HepG2 (cell line): ENCODE results near the gene DHX16. TPM values are rescaled to one million over a fixed set of nuclear protein-coding genes. Genes with fewer than 3 reads are reported as not detected.

ENCODE experiments used
- AHR ChIP-seq: IDR thresholded peaks from 2 replicates; pipeline ENCODE4 v1.6.1; 2018; ENCODE audit warnings: missing genetic modification reagents, missing compliant biosample characterization
- ARID2 ChIP-seq: sonication (generic); formaldehyde crosslinking; IDR thresholded peaks from 2 replicates; pipeline ENCODE4 v1.8.1; 2022; ENCODE audit warnings: mild to moderate bottlenecking, missing genetic modification reagents, borderline replicate concordance
- BRCA1 ChIP-seq: sonication (generic); formaldehyde crosslinking; IDR thresholded peaks from 2 replicates; pipeline ENCODE4 v1.4.0; 2020; ENCODE audit warnings: missing genetic modification reagents
- CENPT ChIP-seq: sonication (generic); formaldehyde crosslinking; IDR thresholded peaks from 2 replicates; pipeline ENCODE4 v1.8.0; 2022; ENCODE audit warnings: low read depth, mild to moderate bottlenecking, moderate library complexity, missing genetic modification reagents
- CREM ChIP-seq, 2 experiments: sonication (generic) in 1 of 2; formaldehyde crosslinking in 1 of 2; IDR thresholded peaks; 2 replicates each; pipeline versions ENCODE4 v1.4.0 to v1.6.1; 2016 to 2020; ENCODE audit warnings: antibody characterized with exemption in 1 of 2, mild to moderate bottlenecking in 1 of 2, missing genetic modification reagents in 1 of 2
- DR1 ChIP-seq: sonication (generic); formaldehyde crosslinking; IDR thresholded peaks from 2 replicates; pipeline ENCODE4 v1.8.0; 2021; ENCODE audit warnings: mild to moderate bottlenecking, missing genetic modification reagents, inconsistent platforms
- DZIP1 ChIP-seq: sonication (generic); formaldehyde crosslinking; IDR thresholded peaks from 2 replicates; pipeline ENCODE4 v1.5.0; 2020; ENCODE audit warnings: mild to moderate bottlenecking, missing genetic modification reagents
- GZF1 ChIP-seq: sonication (generic); formaldehyde crosslinking; IDR thresholded peaks from 2 replicates; pipeline ENCODE4 v1.5.1; 2020; ENCODE audit warnings: mild to moderate bottlenecking, missing genetic modification reagents
- MTF1 ChIP-seq: sonication (generic); formaldehyde crosslinking; IDR thresholded peaks from 2 replicates; pipeline ENCODE4 v1.5.0; 2020; ENCODE audit warnings: missing genetic modification reagents
- NCOA5 ChIP-seq: sonication (generic); formaldehyde crosslinking; IDR thresholded peaks from 2 replicates; pipeline ENCODE4 v1.4.0; 2020; ENCODE audit warnings: missing genetic modification reagents
- NONO ChIP-seq, 2 experiments: fragments of 450-650 bp in 1 of 2; sonication (generic) in 1 of 2; formaldehyde crosslinking in 1 of 2; IDR thresholded peaks in 1 of 2; conservative IDR thresholded peaks in 1 of 2; 2 replicates each; pipeline versions ENCODE4 v1.6.1 to v1.8.0; 2017 to 2022; ENCODE audit warnings: mild to moderate bottlenecking in 1 of 2, missing genetic modification reagents in 1 of 2, moderate library complexity in 1 of 2
- NR2C2 ChIP-seq: sonication (generic); formaldehyde crosslinking; IDR thresholded peaks from 2 replicates; pipeline ENCODE4 v1.4.0; 2020; ENCODE audit warnings: missing genetic modification reagents, mild to moderate bottlenecking, moderate library complexity, borderline replicate concordance
- NR2F1 ChIP-seq, 2 experiments: fragments of 450-650 bp in 1 of 2; formaldehyde crosslinking in 1 of 2; IDR thresholded peaks; 2 replicates each; pipeline versions ENCODE4 v1.5.0 to v1.6.1; 2016 to 2020; ENCODE audit warnings: mild to moderate bottlenecking in 1 of 2, missing compliant biosample characterization in 1 of 2, missing genetic modification reagents in 1 of 2, moderate library complexity in 1 of 2
- SNRNP70 ChIP-seq: fragments of 200-400 bp; formaldehyde crosslinking; IDR thresholded peaks from 2 replicates; pipeline ENCODE4 v1.6.1; 2017; ENCODE audit warnings: mild to moderate bottlenecking, low read depth, low read length, moderate library complexity
- SP140L ChIP-seq: sonication (generic); formaldehyde crosslinking; IDR thresholded peaks from 2 replicates; pipeline ENCODE4 v1.4.0; 2020; ENCODE audit warnings: missing genetic modification reagents, borderline replicate concordance
- TCF7L2 ChIP-seq: IDR thresholded peaks from 2 replicates; pipeline ENCODE4 v1.6.1; 2011; ENCODE audit warnings: mild to moderate bottlenecking, low read depth, low read length, moderate library complexity
- ZBTB38 ChIP-seq: sonication (generic); formaldehyde crosslinking; IDR thresholded peaks from 2 replicates; pipeline ENCODE4 v1.5.1; 2020; ENCODE audit warnings: mild to moderate bottlenecking, missing genetic modification reagents
- ZBTB39 ChIP-seq: sonication (generic); formaldehyde crosslinking; IDR thresholded peaks from 2 replicates; pipeline ENCODE4 v1.5.0; 2020; ENCODE audit warnings: missing genetic modification reagents
- ZNF383 ChIP-seq: sonication (generic); formaldehyde crosslinking; IDR thresholded peaks from 2 replicates; pipeline ENCODE4 v1.4.0; 2020; ENCODE audit warnings: missing genetic modification reagents, mild to moderate bottlenecking, borderline replicate concordance
- ZNF616 ChIP-seq: sonication (generic); formaldehyde crosslinking; IDR thresholded peaks from 2 replicates; pipeline ENCODE4 v1.5.0; 2020; ENCODE audit warnings: low read depth, mild to moderate bottlenecking, missing genetic modification reagents
- ZNF670 ChIP-seq: sonication (generic); formaldehyde crosslinking; IDR thresholded peaks from 2 replicates; pipeline ENCODE4 v1.8.0; 2022; ENCODE audit warnings: mild to moderate bottlenecking, missing genetic modification reagents, borderline replicate concordance
- ZNF761 ChIP-seq: sonication (generic); formaldehyde crosslinking; conservative IDR thresholded peaks from 2 replicates; pipeline ENCODE4 v1.4.0; 2020; ENCODE audit warnings: mild to moderate bottlenecking, missing genetic modification reagents
- ZNF850 ChIP-seq: sonication (generic); formaldehyde crosslinking; conservative IDR thresholded peaks from 2 replicates; pipeline ENCODE4 v1.9.0; 2021; ENCODE audit warnings: mild to moderate bottlenecking, missing genetic modification reagents
- ZSCAN9 ChIP-seq: IDR thresholded peaks from 2 replicates; pipeline ENCODE4 v1.6.1; 2016; ENCODE audit warnings: borderline replicate concordance
- polyA plus RNA-seq, 8 experiments: library from polyadenylated mRNA; depleted of rRNA in 3 of 8; stranded (reverse) in 7 of 8; unstranded in 1 of 8; fragments of >200 nt; fragmentation: Illumina TruSeq in 4 of 8; extraction: Trizol in 4 of 8; gene quantifications; 2 replicates each; pipeline versions ENCODE4 v1.2.1 to v1.2.3, GENCODE V29; 2011 to 2016; ENCODE audit warnings: low read depth in 4 of 8, missing spikeins in 1 of 8, mixed read lengths in 1 of 8; ENCODE audit not compliant: insufficient read depth in 1 of 8
- total RNA-seq, 5 experiments: library from RNA; depleted of rRNA; stranded (reverse); fragments of >200 nt; fragmentation: Illumina TruSeq; extraction: Trizol; gene quantifications; 2 replicates each; pipeline ENCODE4 v1.2.3, GENCODE V29; 2016; ENCODE audit warnings: low read depth in 1 of 5

The DHX16 gene
- total and polyA plus RNA-seq, 2 of the 13 experiments (the other 11 are each of a cell fraction or from before 2014, with no cell fraction given) = 57.0 to 58.5 TPM

- TF ChIP-seq NR2C2 (CRISPR knock-in tag) = peak; percentile 99
- TF ChIP-seq TCF7L2 = no peak
- peak; percentile 73; the same call in 1 of the 2 replicates for TF ChIP-seq ZNF616 (CRISPR knock-in tag)
- peak; percentile 95 for TF ChIP-seq CREM (IDR thresholded peaks at IDR 0.05)
- TF ChIP-seq CREM (CRISPR knock-in tag; IDR thresholded peaks at IDR 0.05) = no peak
- no peak for TF ChIP-seq MTF1
- no peak for TF ChIP-seq NCOA5 (CRISPR knock-in tag)
- peak; percentile 47; the same call in 1 of the 2 replicates for TF ChIP-seq ZNF761
- TF ChIP-seq ZNF850 = 0 out of 2 replicates have a peak, but pooled peaks have one; percentile 65
- peak; percentile 32; the same call in 1 of the 2 replicates for TF ChIP-seq BRCA1 (CRISPR knock-in tag)
- TF ChIP-seq DZIP1 (CRISPR knock-in tag) = 0 out of 2 replicates have a peak, but pooled peaks have one; percentile 28
- TF ChIP-seq NR2F1 (CRISPR knock-in tag; IDR thresholded peaks at IDR 0.05) = peak; percentile 83 to 94; a peak in 3 of 4 replicates
- no peak; the same call in 1 of the 2 replicates for TF ChIP-seq GZF1 (CRISPR knock-in tag)
- TF ChIP-seq CENPT = no peak; the same call in none of the 2 replicates
- TF ChIP-seq ZBTB38 = peak; percentile 90; the same call in 1 of the 2 replicates
- no peak for TF ChIP-seq AHR (CRISPR knock-in tag)
- peak; percentile 86; the same call in 1 of the 2 replicates for TF ChIP-seq ZBTB39
- peak; percentile 40; the same call in 1 of the 2 replicates for TF ChIP-seq DR1
- TF ChIP-seq SNRNP70 = no peak
- no peak for TF ChIP-seq ZNF383 (CRISPR knock-in tag)
- TF ChIP-seq NONO (IDR thresholded peaks at IDR 0.05) = no peak
- TF ChIP-seq NONO (CRISPR knock-in tag; conservative IDR thresholded peaks at IDR 0.05) = peak; percentile 93
- peak; percentile 95 for TF ChIP-seq ZNF670 (CRISPR knock-in tag)
- TF ChIP-seq ARID2 (CRISPR knock-in tag) = peak; percentile 89
- no peak for TF ChIP-seq SP140L
- no peak for TF ChIP-seq ZSCAN9 (CRISPR knock-in tag)
Observed at GRCh38 chr6:30626484-30627366, 46.1 kb downstream of the DHX16 start, which contains the start of gene ATAT1 (continued).
